Skeletal muscle tissue (tissue), 4 donors: ENCODE measurements around the gene FSHB. TPM values are rescaled to one million over a fixed set of nuclear protein-coding genes. Genes with fewer than 3 reads are reported as not detected.

Experiments
- H3K27ac ChIP-seq: one replicate; pipeline ENCODE4 v1.7.0; 2013; ENCODE audit warnings: mild to moderate bottlenecking, low read depth, low read length, inconsistent platforms
- H3K27me3 ChIP-seq, 3 donors: one replicate each; pipeline ENCODE4 v1.7.0; 2013; ENCODE audit warnings: low read length in 3 of 3; ENCODE audit not compliant: control insufficient read depth in 3 of 3, insufficient read depth in 3 of 3
- H3K36me3 ChIP-seq, 3 donors: one replicate each; pipeline ENCODE4 v1.7.0; 2013; ENCODE audit warnings: low read length in 3 of 3; ENCODE audit not compliant: control insufficient read depth in 3 of 3, insufficient read depth in 3 of 3
- H3K4me1 ChIP-seq, 3 donors: one replicate each; pipeline ENCODE4 v1.7.0; 2013; ENCODE audit warnings: low read length in 3 of 3, mild to moderate bottlenecking in 3 of 3; ENCODE audit not compliant: control insufficient read depth in 3 of 3, insufficient read depth in 3 of 3
- H3K4me3 ChIP-seq, 3 donors: one replicate each; pipeline ENCODE4 v1.7.0; 2013; ENCODE audit warnings: low read length in 3 of 3
- H3K9ac ChIP-seq, 3 donors: one replicate each; pipeline ENCODE4 v1.7.0; 2013; ENCODE audit warnings: low read length in 3 of 3, mild to moderate bottlenecking in 3 of 3, moderate library complexity in 2 of 3, low read depth in 1 of 3
- H3K9me3 ChIP-seq, 3 donors: one replicate each; pipeline ENCODE4 v1.7.0; 2013; ENCODE audit warnings: low read length in 3 of 3; ENCODE audit not compliant: control insufficient read depth in 3 of 3
- total RNA-seq: library from RNA; depleted of rRNA; stranded (reverse); fragments of >200 nt; gene quantifications from one replicate; pipeline ENCODE4 v1.2.3, GENCODE V29; 2014
- donor health status: Osteomylitis.

FSHB gene
- total RNA-seq, 1 donor from 2014 or later, result not detected

- H3K9me3 ChIP-seq, result no peaks in the 10 kb centered on the region
- no peak overlapping the region for H3K27ac ChIP-seq
- H3K9ac ChIP-seq, result no peak overlapping the region
- no peaks in the 10 kb centered on the region for H3K36me3 ChIP-seq
- no peak overlapping the region for H3K4me3 ChIP-seq
- no peaks in the 10 kb centered on the region for H3K4me1 ChIP-seq
- H3K27me3 ChIP-seq, result no peaks in the 10 kb centered on the region
These were observed 12.5 kb upstream of the FSHB start for GRCh38 chr11:30218278-30218677.

- H3K4me3 ChIP-seq, result no peak overlapping the region
- no peaks in the 10 kb centered on the region for H3K27me3 ChIP-seq
- no peak overlapping the region for H3K9ac ChIP-seq
- H3K27ac ChIP-seq, result no peak overlapping the region
- H3K4me1 ChIP-seq, result no peaks in the 10 kb centered on the region
- no peaks in the 10 kb centered on the region for H3K36me3 ChIP-seq
- no peaks in the 10 kb centered on the region for H3K9me3 ChIP-seq
These were observed 5.2 kb upstream of the FSHB start for GRCh38 chr11:30225642-30226041.

GRCh38 chr11:30228323-30228884, 2.4 kb upstream of the FSHB start:
- Histone ChIP-seq H3K27ac (no peak overlapping the region), H3K9me3 (no peaks in the 10 kb centered on the region), H3K27me3 (no peaks in the 10 kb centered on the region), H3K36me3 (no peaks in the 10 kb centered on the region), H3K4me1 (no peaks in the 10 kb centered on the region), H3K9ac (no peak overlapping the region), H3K4me3 (no peak overlapping the region)

- H3K36me3 ChIP-seq, result no peaks in the 10 kb centered on the region
- H3K27ac ChIP-seq, result no peak overlapping the region
- H3K27me3 ChIP-seq, result no peaks in the 10 kb centered on the region
- H3K4me1 ChIP-seq, result no peaks in the 10 kb centered on the region
- H3K9ac ChIP-seq, result no peak overlapping the region
- H3K9me3 ChIP-seq, result no peaks in the 10 kb centered on the region
- no peak overlapping the region for H3K4me3 ChIP-seq
These were observed 8.2 kb downstream of the FSHB start for GRCh38 chr11:30239025-30239424.

- Histone ChIP-seq H3K4me3 (no peak overlapping the region), H3K4me1 (no peaks in the 10 kb centered on the region), H3K27ac (no peak overlapping the region), H3K36me3 (no peaks in the 10 kb centered on the region), H3K27me3 (no peaks in the 10 kb centered on the region), H3K9ac (no peak overlapping the region), H3K9me3 (no peaks in the 10 kb centered on the region)
These were observed 13.5 kb downstream of the FSHB start for GRCh38 chr11:30244265-30244664.

GRCh38 chr11:30245621-30246020, 14.8 kb downstream of the FSHB start:
- Histone ChIP-seq H3K27me3 (no peaks in the 10 kb centered on the region), H3K4me3 (no peak overlapping the region), H3K9ac (no peak overlapping the region), H3K4me1 (no peaks in the 10 kb centered on the region), H3K9me3 (no peaks in the 10 kb centered on the region), H3K27ac (no peak overlapping the region), H3K36me3 (no peaks in the 10 kb centered on the region)

- Histone ChIP-seq H3K36me3 (no peaks in the 10 kb centered on the region), H3K27me3 (no peaks in the 10 kb centered on the region), H3K9me3 (no peaks in the 10 kb centered on the region), H3K4me3 (no peak overlapping the region), H3K4me1 (no peaks in the 10 kb centered on the region), H3K27ac (no peak overlapping the region), H3K9ac (no peak overlapping the region)
These were observed 23.8 kb downstream of the FSHB start for GRCh38 chr11:30254307-30255298.

GRCh38 chr11:30255637-30256036, 24.8 kb downstream of the FSHB start:
- H3K4me3 ChIP-seq, result no peak overlapping the region
- H3K27ac ChIP-seq, result no peak overlapping the region
- no peak overlapping the region for H3K9ac ChIP-seq
- no peaks in the 10 kb centered on the region for H3K4me1 ChIP-seq
- no peaks in the 10 kb centered on the region for H3K9me3 ChIP-seq
- no peaks in the 10 kb centered on the region for H3K36me3 ChIP-seq
- H3K27me3 ChIP-seq, result no peaks in the 10 kb centered on the region

GRCh38 chr11:30257058-30257457, 26.2 kb downstream of the FSHB start:
- no peaks in the 10 kb centered on the region for H3K4me1 ChIP-seq
- no peaks in the 10 kb centered on the region for H3K9me3 ChIP-seq

GRCh38 chr11:30258679-30259078, 27.9 kb downstream of the FSHB start:
- no peak overlapping the region for H3K9ac ChIP-seq
- H3K4me1 ChIP-seq, result no peaks in the 10 kb centered on the region
- H3K9me3 ChIP-seq, result no peaks in the 10 kb centered on the region
- no peaks in the 10 kb centered on the region for H3K36me3 ChIP-seq
- H3K27ac ChIP-seq, result no peak overlapping the region
- no peaks in the 10 kb centered on the region for H3K27me3 ChIP-seq
- no peak overlapping the region for H3K4me3 ChIP-seq

More at GRCh38 chr11:30257058-30257457, 26.2 kb downstream of the FSHB start:
- H3K27me3 ChIP-seq, result no peaks in the 10 kb centered on the region
- H3K36me3 ChIP-seq, result no peaks in the 10 kb centered on the region
- H3K4me3 ChIP-seq, result no peak overlapping the region
- H3K27ac ChIP-seq, result no peak overlapping the region
- no peak overlapping the region for H3K9ac ChIP-seq
